ENCODE measurements around the gene PET100. TPM values are rescaled to one million over a fixed set of nuclear protein-coding genes. Genes with fewer than 3 reads are reported as not detected.

Gene PET100
- polyA plus RNA-seq, 1 donor (not counting 4 experiments of a cell fraction or from before 2014, with no cell fraction given), result 85.8 TPM

GRCh38 chr19:7670790-7671189, 41.2 kb downstream of the PET100 start:
- Histone ChIP-seq H3K9ac (ENCODE audit: control insufficient read depth, extremely low read depth, insufficient read depth, low read length) (no peak overlapping the region), H3K4me2 (ENCODE audit: control insufficient read depth, extremely low read depth, insufficient read depth, low read depth, low read length) (no peak overlapping the region), H3K36me3 (ENCODE audit: control insufficient read depth in 2 of 2, extremely low read depth in 1 of 2, insufficient read depth in 2 of 2, low read length in 2 of 2) (no peaks in the 10 kb centered on the region), H3K9me1 (ENCODE audit: control insufficient read depth, extremely low read depth, insufficient read depth, low read length) (no peaks in the 10 kb centered on the region), H3K4me3 (ENCODE audit: control insufficient read depth in 2 of 3, extremely low read depth in 1 of 3, insufficient read depth in 2 of 3, low read depth in 1 of 3, low read length in 3 of 3) (no peak overlapping the region), H3K4me1 (ENCODE audit: control insufficient read depth, extremely low read depth, insufficient read depth, low read length) (no peaks in the 10 kb centered on the region), H3K27me3 (ENCODE audit: control insufficient read depth, extremely low read depth, insufficient read depth, low read length) (peaks cover 23% of the 10 kb centered on the region), H3K9me3 (ENCODE audit: control insufficient read depth, low read depth, low read length) (no peaks in the 10 kb centered on the region), H4K20me1 (ENCODE audit: control insufficient read depth, extremely low read depth, insufficient read depth, low read length) (no peaks in the 10 kb centered on the region), H3K79me2 (ENCODE audit: control insufficient read depth, insufficient read depth, low read length) (no peaks in the 10 kb centered on the region), H2AFZ (ENCODE audit: control insufficient read depth, low read length) (no peak overlapping the region), H3K27ac (ENCODE audit: control insufficient read depth, insufficient read depth, low read length) (no peak overlapping the region)
- FAIRE-seq, result no peak
- dilution Hi-C loops (cut with MboI; ENCODE audit: extremely low pct_ligation_motif_present, low sequenced_read_pairs), result no loop called here
- no peak for TF ChIP-seq CTCF (optimal IDR thresholded peaks at IDR 0.05 in 1 of 3, IDR thresholded peaks at IDR 0.05 in 1 of 3, conservative IDR thresholded peaks at IDR 0.05 in 1 of 3; ENCODE audit: extremely low read depth in 1 of 3, insufficient read depth in 2 of 3, low read length in 3 of 3)
- TF ChIP-seq EZH2 (IDR thresholded peaks at IDR 0.05; ENCODE audit: low read length), result no peak
- no peak for DNase-seq (ENCODE audit: low read depth, low spot score)

GRCh38 chr19:7672522-7672921, 42.9 kb downstream of the PET100 start:
- FAIRE-seq (no peak), DNase-seq (ENCODE audit: low read depth, low spot score) (no peak)
- dilution Hi-C loops (cut with MboI; ENCODE audit: extremely low pct_ligation_motif_present, low sequenced_read_pairs), result no loop called here
- no peaks in the 10 kb centered on the region for H3K79me2 ChIP-seq (ENCODE audit: control insufficient read depth, insufficient read depth, low read length)
- no peaks in the 10 kb centered on the region for H3K36me3 ChIP-seq (ENCODE audit: control insufficient read depth in 2 of 2, extremely low read depth in 1 of 2, insufficient read depth in 2 of 2, low read length in 2 of 2)
- H3K9me1 ChIP-seq (ENCODE audit: control insufficient read depth, extremely low read depth, insufficient read depth, low read length), result no peaks in the 10 kb centered on the region
- H3K9ac ChIP-seq (ENCODE audit: control insufficient read depth, extremely low read depth, insufficient read depth, low read length), result no peak overlapping the region
- H3K4me2 ChIP-seq (ENCODE audit: control insufficient read depth, extremely low read depth, insufficient read depth, low read depth, low read length), result no peak overlapping the region
- no peak overlapping the region for H3K4me3 ChIP-seq (ENCODE audit: control insufficient read depth in 2 of 3, extremely low read depth in 1 of 3, insufficient read depth in 2 of 3, low read depth in 1 of 3, low read length in 3 of 3)
- TF ChIP-seq EZH2 (IDR thresholded peaks at IDR 0.05; ENCODE audit: low read length), result no peak
- TF ChIP-seq CTCF (optimal IDR thresholded peaks at IDR 0.05 in 1 of 3, IDR thresholded peaks at IDR 0.05 in 1 of 3, conservative IDR thresholded peaks at IDR 0.05 in 1 of 3; ENCODE audit: extremely low read depth in 1 of 3, insufficient read depth in 2 of 3, low read length in 3 of 3), result no peak
- peaks cover 26% of the 10 kb centered on the region for H3K27me3 ChIP-seq (ENCODE audit: control insufficient read depth, extremely low read depth, insufficient read depth, low read length)
- no peak overlapping the region for H3K27ac ChIP-seq (ENCODE audit: control insufficient read depth, insufficient read depth, low read length)
- H4K20me1 ChIP-seq (ENCODE audit: control insufficient read depth, extremely low read depth, insufficient read depth, low read length), result no peaks in the 10 kb centered on the region
- no peak overlapping the region for H2AFZ ChIP-seq (ENCODE audit: control insufficient read depth, low read length)
- H3K4me1 ChIP-seq (ENCODE audit: control insufficient read depth, extremely low read depth, insufficient read depth, low read length), result no peaks in the 10 kb centered on the region
- H3K9me3 ChIP-seq (ENCODE audit: control insufficient read depth, low read depth, low read length), result no peaks in the 10 kb centered on the region
